Body of pancreas (tissue), 4 donors: Measurements from ENCODE around the gene FIBCD1. TPM values are rescaled to one million over a fixed set of nuclear protein-coding genes. Genes with fewer than 3 reads are reported as not detected.

Experiments used
- ATAC-seq: fragments of 150-250 bp; one replicate; pipeline ENCODE4 v1.9.1; 2016
- DNase-seq, 4 donors: peaks; one replicate each; pipeline ENCODE4 v3.0.0-alpha.2; 2019
- H3K27ac ChIP-seq, 4 donors: fragments of 200-600 bp; sonication (generic); 1 replicate in 3 of 4; 2 replicates in 1 of 4; pipeline versions ENCODE4 v1.5.1 to v1.6.1; 2016 to 2019; ENCODE audit warnings: mild to moderate bottlenecking in 1 of 4, mixed read lengths in 1 of 4, moderate library complexity in 1 of 4
- H3K27me3 ChIP-seq, 2 donors: fragments of 200-600 bp; sonication (generic); one replicate each; pipeline ENCODE4 v1.6.0; 2016; ENCODE audit warnings: mild to moderate bottlenecking in 1 of 2
- H3K36me3 ChIP-seq, 2 donors: fragments of 200-600 bp; sonication (generic); replicated peaks in 1 of 2; 2 replicates each; pipeline ENCODE4 v1.5.1; 2016; ENCODE audit warnings: low read depth in 2 of 2; ENCODE audit not compliant: insufficient read depth in 1 of 2
- H3K4me1 ChIP-seq: fragments of 200-600 bp; sonication (generic); one replicate; pipeline ENCODE4 v1.6.0; 2016
- H3K4me3 ChIP-seq, 2 donors: fragments of 200-600 bp; sonication (generic); 1 replicate in 1 of 2; 2 replicates in 1 of 2; pipeline ENCODE4 v1.5.1; 2016 to 2019
- H3K9me3 ChIP-seq, 3 donors: fragments of 200-600 bp; sonication (generic); 1 replicate in 2 of 3; 2 replicates in 1 of 3; pipeline ENCODE4 v1.5.1; 2016
- CTCF ChIP-seq, 7 experiments: fragments of 450-650 bp in 4 of 7; fragments of 200-600 bp in 3 of 7; sonication (generic) in 3 of 7; IDR thresholded peaks; one replicate each; pipeline ENCODE4 v1.5.1; 2016 to 2019; ENCODE audit warnings: antibody characterized with exemption in 7 of 7
- POLR2A ChIP-seq, 3 donors: fragments of 450-650 bp; IDR thresholded peaks; one replicate each; pipeline ENCODE4 v1.6.1; 2016; ENCODE audit warnings: antibody characterized with exemption in 3 of 3, mild to moderate bottlenecking in 2 of 3
- WGBS, 2 donors: methylation state at CpG; one replicate each; pipeline ENCODE4 v1.1.5; 2017; 5-methylcytosine and 5-hydroxymethylcytosine counted together
- intact Hi-C: fragments of 100-400 bp; cut with DNase I; formaldehyde crosslinking; loops from one replicate; pipeline ENCODE4 v1.15.1; 2023
- total RNA-seq, 2 donors: library from RNA; depleted of rRNA; stranded (reverse); fragments of >200 nt; gene quantifications; one replicate each; pipeline ENCODE4 v1.1.0, GENCODE V29; 2016

The FIBCD1 gene
- total RNA-seq, 2 donors from 2014 or later: 0.78 TPM; not detected in 1

GRCh38 chr9:130933114-130934046, 5.7 kb downstream of the FIBCD1 start:
- WGBS, 2 donors: 13 to 26% methylated on average over 9 to 25 of the region's 26 CpGs
- H3K27me3 ChIP-seq: peaks cover 0 to 23% of the 10 kb centered on the region in 2 donors

GRCh38 chr9:130932255-130933079, 6.6 kb downstream of the FIBCD1 start:
- H3K27ac ChIP-seq: no peak overlapping the region
- no peak for TF ChIP-seq POLR2A (IDR thresholded peaks at IDR 0.05)
- intact Hi-C loops: loop anchor here (10.0 kb wide), 1 partner anchor 168 kb away; no protein-coding TSS in a partner anchor
- 46 to 57% methylated on average over 20 to 21 of the region's 21 CpGs for WGBS, 2 donors
- H3K9me3 ChIP-seq: no peaks in the 10 kb centered on the region
- ATAC-seq (no peak), DNase-seq (no peak)
- H3K4me1 ChIP-seq: peaks cover 10% of the 10 kb centered on the region
- peaks cover 0 to 14% of the 10 kb centered on the region in 2 donors for H3K27me3 ChIP-seq
- H3K4me3 ChIP-seq: no peak overlapping the region
- H3K36me3 ChIP-seq: no peaks in the 10 kb centered on the region

More at GRCh38 chr9:130933114-130934046, 5.7 kb downstream of the FIBCD1 start:
- ATAC-seq: no peak
- H3K4me1 ChIP-seq: peaks cover 11% of the 10 kb centered on the region
- H3K4me3 ChIP-seq: no peak overlapping the region
- H3K36me3 ChIP-seq: no peaks in the 10 kb centered on the region
- H3K9me3 ChIP-seq: no peaks in the 10 kb centered on the region
- no peak for TF ChIP-seq CTCF (IDR thresholded peaks at IDR 0.05)
- no peak for TF ChIP-seq POLR2A (IDR thresholded peaks at IDR 0.05)
- no peak for DNase-seq
- intact Hi-C loops: loop anchor here (10.0 kb wide), 1 partner anchor 169 kb away; no protein-coding TSS in a partner anchor
- no peak overlapping the region for H3K27ac ChIP-seq

- H3K27me3 ChIP-seq: peaks cover 0 to 12% of the 10 kb centered on the region in 2 donors
- WGBS, 2 donors: 61 to 67% methylated on average over 20 of the region's 20 CpGs
- DNase-seq (no peak), ATAC-seq (no peak)
- no peaks in the 10 kb centered on the region for H3K9me3 ChIP-seq
- no peak overlapping the region for H3K4me3 ChIP-seq
- intact Hi-C loops: loop anchor here (10.0 kb wide), 1 partner anchor 167 kb away; no protein-coding TSS in a partner anchor
- peaks cover 10% of the 10 kb centered on the region for H3K4me1 ChIP-seq
- H3K36me3 ChIP-seq: no peaks in the 10 kb centered on the region
- TF ChIP-seq CTCF (IDR thresholded peaks at IDR 0.05): no peak
- TF ChIP-seq POLR2A (IDR thresholded peaks at IDR 0.05): no peak
- no peak overlapping the region for H3K27ac ChIP-seq
These were observed 7.4 kb downstream of the FIBCD1 start for GRCh38 chr9:130931508-130932254.

- Histone ChIP-seq H3K36me3 (no peaks in the 10 kb centered on the region), H3K4me3 (no peak overlapping the region), H3K9me3 (no peaks in the 10 kb centered on the region), H3K4me1 (peaks cover 10% of the 10 kb centered on the region), H3K27me3 (peaks cover 0 to 12% of the 10 kb centered on the region in 2 donors), H3K27ac (no peak overlapping the region)
- TF ChIP-seq POLR2A (IDR thresholded peaks at IDR 0.05): no peak
- WGBS, 2 donors: 87 to 92% methylated on average over 8 to 15 of the region's 15 CpGs
- DNase-seq: no peak
- ATAC-seq: no peak
- intact Hi-C loops: loop anchor here (10.0 kb wide), 1 partner anchor 166 kb away; no protein-coding TSS in a partner anchor
These were observed 8.2 kb downstream of the FIBCD1 start for GRCh38 chr9:130930804-130931349.
